GM23248 (cell line): ENCODE measurements around the gene PCDH10. TPM values are rescaled to one million over a fixed set of nuclear protein-coding genes. Genes with fewer than 3 reads are reported as not detected.

ENCODE experiments used
- DNase-seq: peaks from one replicate; pipeline ENCODE4 v3.0.0-alpha.2; 2015
- H2AFZ ChIP-seq: fragments of 200-600 bp; sonication (generic); 2 replicates; pipeline ENCODE4 v1.6.1; 2016; ENCODE audit warnings: antibody characterized with exemption
- H3F3A ChIP-seq: fragments of 200-600 bp; sonication (generic); 2 replicates; pipeline ENCODE4 v1.6.1; 2016; ENCODE audit warnings: mild to moderate bottlenecking, antibody characterized with exemption, mixed run types; ENCODE audit not compliant: insufficient read depth
- H3K27ac ChIP-seq: fragments of 200-600 bp; sonication (generic); 2 replicates; pipeline ENCODE4 v1.5.1; 2016; ENCODE audit warnings: mild to moderate bottlenecking
- H3K27me3 ChIP-seq: fragments of 200-600 bp; sonication (generic); replicated peaks from 2 replicates; pipeline ENCODE4 v1.6.1; 2016; ENCODE audit warnings: mild to moderate bottlenecking; ENCODE audit not compliant: insufficient read depth
- H3K36me3 ChIP-seq: fragments of 200-600 bp; sonication (generic); 2 replicates; pipeline ENCODE4 v1.6.1; 2016; ENCODE audit warnings: low read depth, mild to moderate bottlenecking
- H3K4me1 ChIP-seq: fragments of 200-600 bp; sonication (generic); 2 replicates; pipeline ENCODE4 v1.6.1; 2016; ENCODE audit warnings: mild to moderate bottlenecking; ENCODE audit not compliant: insufficient read depth
- H3K4me2 ChIP-seq: fragments of 200-600 bp; sonication (generic); one replicate; pipeline ENCODE4 v1.6.1; 2016; ENCODE audit warnings: mild to moderate bottlenecking; ENCODE audit not compliant: unreplicated experiment
- H3K4me3 ChIP-seq: fragments of 200-600 bp; sonication (generic); 2 replicates; pipeline ENCODE4 v1.5.1; 2016; ENCODE audit warnings: mild to moderate bottlenecking
- H3K79me2 ChIP-seq: fragments of 200-600 bp; sonication (generic); 2 replicates; pipeline ENCODE4 v1.6.1; 2016; ENCODE audit warnings: mild to moderate bottlenecking; ENCODE audit not compliant: insufficient read depth
- H3K9ac ChIP-seq: fragments of 200-600 bp; sonication (generic); 2 replicates; pipeline ENCODE4 v1.6.1; 2016; ENCODE audit warnings: mild to moderate bottlenecking
- H3K9me2 ChIP-seq: fragments of 200-600 bp; sonication (generic); 2 replicates; pipeline ENCODE4 v1.6.1; 2016; ENCODE audit warnings: mixed run types, mild to moderate bottlenecking, moderate library complexity; ENCODE audit not compliant: insufficient read depth
- H3K9me3 ChIP-seq: fragments of 200-600 bp; sonication (generic); one replicate; pipeline ENCODE4 v1.6.1; 2017; ENCODE audit warnings: low read depth
- H4K20me1 ChIP-seq: fragments of 200-600 bp; sonication (generic); 2 replicates; pipeline ENCODE4 v1.6.0; 2016; ENCODE audit not compliant: insufficient read depth
- EZH2 ChIP-seq: fragments of 200-600 bp; sonication (generic); IDR thresholded peaks from 2 replicates; pipeline ENCODE4 v1.6.1; 2018; ENCODE audit warnings: antibody characterized with exemption, mild to moderate bottlenecking; ENCODE audit not compliant: insufficient read depth, poor library complexity, severe bottlenecking
- EZH2phosphoT487 ChIP-seq: fragments of 200-600 bp; sonication (generic); IDR thresholded peaks from 2 replicates; pipeline ENCODE4 v1.6.1; 2018; ENCODE audit warnings: antibody characterized with exemption, moderate library complexity, mild to moderate bottlenecking, low read depth; ENCODE audit not compliant: insufficient read depth
- WGBS, 2 experiments: methylation state at CpG; one replicate each; pipeline ENCODE4 v1.1.6; 2015 to 2017; ENCODE audit warnings: low lambda C conversion rate in 2 of 2, low coverage in 1 of 2; ENCODE audit errors: missing lambda C conversion rate in 2 of 2; 5-methylcytosine and 5-hydroxymethylcytosine counted together
- in situ Hi-C: fragments of 300-500 bp; cut with MboI; formaldehyde crosslinking; loops from 2 replicates; pipeline ENCODE4 v1.15.0; 2020
- polyA plus RNA-seq: library from polyadenylated mRNA; unstranded; fragments of >200 nt; fragmentation: Nextera tagmentation; extraction: Ambion mirVana; gene quantifications from 2 replicates; pipeline ENCODE4 v1.2.1, GENCODE V29; 2016
- total RNA-seq: library from RNA; depleted of rRNA; stranded (reverse); fragments of >200 nt; shearing (Covaris generic); gene quantifications from 2 replicates; pipeline ENCODE4 v1.2.3, GENCODE V29; 2014

PCDH10 gene
- total and polyA plus RNA-seq, 2 experiments from 2014 or later = 0.08 to 0.11 TPM

DNA sequence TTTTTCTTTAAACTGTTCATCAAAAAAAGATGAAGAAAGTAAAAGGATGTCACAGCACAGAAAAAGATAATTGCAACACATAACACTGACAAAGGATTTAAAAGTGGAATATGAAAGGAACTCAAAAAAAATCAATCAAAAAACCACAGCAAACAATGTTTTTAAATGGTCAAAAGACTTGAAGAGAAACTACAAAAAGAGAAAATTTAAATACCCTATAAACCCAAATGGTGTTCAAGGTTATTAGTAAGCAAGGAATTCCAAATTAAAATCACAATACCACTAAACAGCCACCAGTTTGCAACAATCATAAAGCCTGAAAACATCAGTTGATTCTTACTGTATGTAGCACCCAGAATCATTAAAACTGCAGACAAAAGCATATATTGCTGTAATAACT, 36.5 kb upstream of the PCDH10 start:
- Histone ChIP-seq H3K9me3 (no peaks in the 10 kb centered on the region), H3K4me2 (no peak overlapping the region), H3K36me3 (no peaks in the 10 kb centered on the region), H3K9ac (no peak overlapping the region), H2AFZ (no peak overlapping the region), H4K20me1 (no peaks in the 10 kb centered on the region), H3K27me3 (no peaks in the 10 kb centered on the region), H3K4me1 (no peaks in the 10 kb centered on the region), H3K79me2 (no peaks in the 10 kb centered on the region), H3K9me2 (no peaks in the 10 kb centered on the region), H3F3A (no peaks in the 10 kb centered on the region), H3K27ac (no peak overlapping the region), H3K4me3 (no peak overlapping the region)
- no peak for DNase-seq
- no peak for TF ChIP-seq EZH2phosphoT487
- no peak for TF ChIP-seq EZH2
- in situ Hi-C loops = no loop called here

DNA sequence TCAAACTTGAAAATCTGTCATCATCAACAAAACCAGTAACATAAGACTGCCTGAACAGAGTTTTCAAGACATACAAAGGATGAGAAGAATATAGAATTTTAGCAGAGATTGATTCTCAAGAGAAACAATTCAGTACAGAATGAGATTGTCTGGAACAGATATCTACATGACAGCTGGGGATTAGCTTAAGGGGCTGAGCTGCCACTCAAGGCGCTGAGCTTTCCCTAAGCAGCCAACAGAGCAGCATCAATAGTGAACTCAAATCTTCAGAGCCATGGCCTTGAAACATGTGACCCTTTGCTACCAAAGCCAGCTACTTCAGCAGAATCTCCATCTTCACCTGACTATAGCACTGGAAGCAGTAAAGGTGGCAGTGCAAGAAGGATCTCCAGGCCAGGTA, 24.3 kb upstream of the PCDH10 start:
- 23 to 42% methylated on average over 1 of the region's 1 CpG for WGBS, 2 experiments
- no peak for DNase-seq
- H3K4me2 ChIP-seq = no peak overlapping the region

DNA sequence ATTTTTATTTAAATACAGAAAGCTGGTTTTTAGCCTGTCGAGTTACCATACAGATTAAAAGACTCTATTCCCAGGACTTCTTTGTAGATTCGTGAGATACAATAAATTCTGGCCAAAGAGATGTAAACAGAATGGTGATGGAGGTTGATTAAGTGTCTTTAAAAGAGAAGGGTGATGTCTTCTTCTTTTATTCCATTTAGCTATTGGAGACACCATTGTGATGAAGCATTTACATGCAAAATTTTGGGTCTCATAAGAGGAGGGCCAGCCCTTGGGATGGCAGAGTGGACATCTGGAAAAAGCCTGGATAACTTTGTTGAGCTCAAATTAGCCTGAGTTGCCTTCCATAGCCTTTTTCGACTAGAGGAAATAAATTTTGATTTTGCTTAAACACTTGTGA, 21.6 kb upstream of the PCDH10 start:
- no peak overlapping the region for H2AFZ ChIP-seq
- no peaks in the 10 kb centered on the region for H3F3A ChIP-seq
- H4K20me1 ChIP-seq = no peaks in the 10 kb centered on the region
- no peaks in the 10 kb centered on the region for H3K79me2 ChIP-seq
- no peaks in the 10 kb centered on the region for H3K4me1 ChIP-seq
- no peak overlapping the region for H3K4me2 ChIP-seq
- DNase-seq = no peak
- no peaks in the 10 kb centered on the region for H3K36me3 ChIP-seq
- in situ Hi-C loops = no loop called here
- WGBS, 2 experiments = 8 to 10% methylated on average over 3 of the region's 3 CpGs
- TF ChIP-seq EZH2 (no peak), EZH2phosphoT487 (no peak)
- H3K9me3 ChIP-seq = no peaks in the 10 kb centered on the region
- H3K27me3 ChIP-seq = no peaks in the 10 kb centered on the region
- no peak overlapping the region for H3K9ac ChIP-seq
- no peaks in the 10 kb centered on the region for H3K9me2 ChIP-seq
- H3K4me3 ChIP-seq = no peak overlapping the region
- H3K27ac ChIP-seq = no peak overlapping the region

More for the DNA sequence above, 24.3 kb upstream of the PCDH10 start:
- no peaks in the 10 kb centered on the region for H3K4me1 ChIP-seq
- H3K4me3 ChIP-seq = no peak overlapping the region
- H2AFZ ChIP-seq = no peak overlapping the region
- no peaks in the 10 kb centered on the region for H3K9me2 ChIP-seq
- in situ Hi-C loops = no loop called here
- H3K36me3 ChIP-seq = no peaks in the 10 kb centered on the region
- no peaks in the 10 kb centered on the region for H3K27me3 ChIP-seq
- no peak overlapping the region for H3K27ac ChIP-seq
- no peaks in the 10 kb centered on the region for H3F3A ChIP-seq
- no peak overlapping the region for H3K9ac ChIP-seq
- H3K79me2 ChIP-seq = no peaks in the 10 kb centered on the region
- TF ChIP-seq EZH2 = no peak
- TF ChIP-seq EZH2phosphoT487 = no peak
- H3K9me3 ChIP-seq = no peaks in the 10 kb centered on the region
- H4K20me1 ChIP-seq = no peaks in the 10 kb centered on the region

DNA sequence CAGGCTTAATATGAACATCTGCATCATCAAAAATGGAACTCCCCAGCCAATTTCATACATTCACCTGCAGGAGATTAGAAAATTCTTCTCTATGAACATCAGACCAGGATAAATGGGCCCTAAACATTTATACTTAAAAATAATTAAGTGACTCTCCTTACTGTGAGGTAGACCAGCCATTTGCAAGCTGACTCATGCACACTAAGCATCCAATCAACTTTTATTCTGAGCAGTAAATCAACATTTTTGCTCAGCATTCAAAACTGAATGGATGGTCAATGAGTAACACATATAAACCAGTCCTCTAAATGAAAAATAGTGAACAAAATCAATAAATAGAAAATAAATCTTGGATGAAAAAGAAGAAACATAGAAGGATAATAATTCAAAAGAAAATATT, 19.9 kb upstream of the PCDH10 start:
- no peak overlapping the region for H3K9ac ChIP-seq
- H4K20me1 ChIP-seq = no peaks in the 10 kb centered on the region
- H3K4me3 ChIP-seq = no peak overlapping the region
- in situ Hi-C loops = no loop called here
- H3K4me1 ChIP-seq = no peaks in the 10 kb centered on the region
- no peaks in the 10 kb centered on the region for H3K27me3 ChIP-seq
- no peak overlapping the region for H3K27ac ChIP-seq
- no peak for TF ChIP-seq EZH2phosphoT487
- no peak for TF ChIP-seq EZH2
- no peak for DNase-seq
- no peaks in the 10 kb centered on the region for H3K9me3 ChIP-seq
- H3K79me2 ChIP-seq = no peaks in the 10 kb centered on the region
- no peak overlapping the region for H3K4me2 ChIP-seq
- H2AFZ ChIP-seq = no peak overlapping the region
- H3K36me3 ChIP-seq = no peaks in the 10 kb centered on the region
- no peaks in the 10 kb centered on the region for H3F3A ChIP-seq
- H3K9me2 ChIP-seq = no peaks in the 10 kb centered on the region

DNA sequence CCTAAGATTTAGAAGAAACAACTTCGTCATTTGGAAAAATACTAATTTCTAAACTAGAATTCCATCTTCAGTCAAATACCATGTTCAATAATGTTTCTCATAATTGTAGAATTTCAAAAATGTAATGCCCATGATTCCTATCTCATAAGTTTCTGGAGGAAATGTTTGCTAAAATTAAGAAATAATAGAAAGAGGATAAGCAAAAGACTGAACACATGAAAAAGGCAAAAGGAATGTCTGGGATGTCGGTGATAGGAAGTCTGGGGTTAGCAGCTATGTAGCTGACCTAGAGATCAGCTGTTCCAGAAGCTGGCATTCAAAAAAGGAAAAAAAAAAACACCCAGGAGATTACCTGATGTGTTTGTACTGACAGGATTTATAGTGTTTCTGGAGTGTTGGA, 18.9 kb upstream of the PCDH10 start:
- no peak overlapping the region for H2AFZ ChIP-seq
- H3F3A ChIP-seq = no peaks in the 10 kb centered on the region
- no peaks in the 10 kb centered on the region for H3K27me3 ChIP-seq
- TF ChIP-seq EZH2 (no peak), EZH2phosphoT487 (no peak)
- no peaks in the 10 kb centered on the region for H3K9me2 ChIP-seq
- no peaks in the 10 kb centered on the region for H3K9me3 ChIP-seq
- H3K36me3 ChIP-seq = no peaks in the 10 kb centered on the region
- no peak overlapping the region for H3K27ac ChIP-seq
- DNase-seq = no peak
- no peak overlapping the region for H3K4me3 ChIP-seq
- in situ Hi-C loops = no loop called here
- no peak overlapping the region for H3K9ac ChIP-seq
- 40 to 48% methylated on average over 2 of the region's 2 CpGs for WGBS, 2 experiments
- no peaks in the 10 kb centered on the region for H3K4me1 ChIP-seq
- H3K79me2 ChIP-seq = no peaks in the 10 kb centered on the region
- no peaks in the 10 kb centered on the region for H4K20me1 ChIP-seq
- H3K4me2 ChIP-seq = no peak overlapping the region
